ENCODE data around the gene LMLN.
"Not testable (repeated sequence)": the region's sequence is repeated elsewhere in the genome, so short reads cannot be mapped to it uniquely, and the experiment has no call there.

The LMLN gene

DNA sequence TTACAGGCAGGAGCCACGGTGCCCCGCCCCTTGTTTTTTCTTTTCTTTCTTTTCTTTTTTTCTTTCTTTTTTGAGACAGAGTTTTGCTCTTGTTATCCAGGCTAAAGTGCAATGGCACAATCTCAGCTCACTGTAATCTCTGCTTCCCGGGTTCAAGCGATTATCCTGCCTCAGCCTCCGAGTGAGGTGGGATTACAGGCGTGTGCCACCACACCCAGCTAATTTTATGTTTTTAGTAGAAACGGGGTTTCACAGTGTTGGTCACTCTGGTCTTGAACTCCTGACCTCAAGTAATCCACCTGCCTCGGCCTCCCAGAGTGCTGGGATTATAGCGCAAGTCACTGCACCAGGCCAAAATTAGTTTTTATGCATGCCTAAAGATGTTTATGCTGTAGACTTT is 7.6 kb upstream of the LMLN start:
- TF ChIP-seq, protein P1, sequence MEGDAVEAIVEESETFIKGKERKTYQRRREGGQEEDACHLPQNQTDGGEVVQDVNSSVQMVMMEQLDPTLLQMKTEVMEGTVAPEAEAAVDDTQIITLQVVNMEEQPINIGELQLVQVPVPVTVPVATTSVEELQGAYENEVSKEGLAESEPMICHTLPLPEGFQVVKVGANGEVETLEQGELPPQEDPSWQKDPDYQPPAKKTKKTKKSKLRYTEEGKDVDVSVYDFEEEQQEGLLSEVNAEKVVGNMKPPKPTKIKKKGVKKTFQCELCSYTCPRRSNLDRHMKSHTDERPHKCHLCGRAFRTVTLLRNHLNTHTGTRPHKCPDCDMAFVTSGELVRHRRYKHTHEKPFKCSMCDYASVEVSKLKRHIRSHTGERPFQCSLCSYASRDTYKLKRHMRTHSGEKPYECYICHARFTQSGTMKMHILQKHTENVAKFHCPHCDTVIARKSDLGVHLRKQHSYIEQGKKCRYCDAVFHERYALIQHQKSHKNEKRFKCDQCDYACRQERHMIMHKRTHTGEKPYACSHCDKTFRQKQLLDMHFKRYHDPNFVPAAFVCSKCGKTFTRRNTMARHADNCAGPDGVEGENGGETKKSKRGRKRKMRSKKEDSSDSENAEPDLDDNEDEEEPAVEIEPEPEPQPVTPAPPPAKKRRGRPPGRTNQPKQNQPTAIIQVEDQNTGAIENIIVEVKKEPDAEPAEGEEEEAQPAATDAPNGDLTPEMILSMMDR (IDR thresholded peaks at IDR 0.05; ENCODE audit: low read depth, low read length, missing control alignments), result no peak
- no peak overlapping the region for H3K4me3 ChIP-seq (ENCODE audit: low read depth, low read length)
- DNase-seq (ENCODE audit: low read depth), result no peak

DNA sequence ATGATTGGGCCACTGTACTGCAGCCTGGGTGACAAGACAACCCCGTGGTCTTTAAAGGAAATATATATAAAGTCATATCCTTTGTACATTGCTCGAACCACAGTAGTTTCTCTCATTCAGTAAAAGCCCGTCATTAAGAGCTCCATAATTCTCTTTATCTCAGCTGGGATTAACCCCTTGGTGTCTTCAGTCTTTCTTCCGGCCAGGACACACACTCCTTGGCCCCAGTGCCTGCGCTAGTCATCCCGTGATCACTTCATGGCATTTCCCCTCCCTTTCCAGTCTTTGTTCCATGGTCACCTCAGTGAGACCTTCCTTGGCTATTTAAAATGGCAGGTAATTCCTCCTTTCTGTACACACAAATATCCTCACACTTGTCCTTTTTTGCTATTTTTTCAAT is 6.7 kb upstream of the LMLN start:
- H3K4me3 ChIP-seq (ENCODE audit: low read depth, low read length), result no peak overlapping the region
- no peak for DNase-seq (ENCODE audit: low read depth)
- TF ChIP-seq, protein P1 (IDR thresholded peaks at IDR 0.05; ENCODE audit: low read depth, low read length, missing control alignments), result no peak

DNA sequence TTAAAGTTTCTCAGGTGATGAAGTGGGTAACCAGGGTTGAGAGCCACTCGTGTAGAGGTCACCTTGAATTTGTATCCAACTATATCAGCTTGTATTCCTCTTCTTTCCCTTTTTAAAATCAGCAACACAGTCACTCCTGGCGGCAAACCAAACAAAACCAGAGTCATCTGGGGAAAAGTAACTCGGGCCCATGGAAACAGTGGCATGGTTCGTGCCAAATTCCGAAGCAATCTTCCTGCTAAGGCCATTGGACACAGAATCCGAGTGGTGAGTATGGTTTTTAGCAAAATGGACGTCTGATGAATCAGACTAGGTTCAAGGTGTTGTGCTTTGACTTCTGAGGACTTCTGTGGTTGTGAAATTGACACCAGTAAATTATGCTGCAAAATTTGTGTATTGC is 6.1 kb upstream of the LMLN start:
- no peak for DNase-seq (ENCODE audit: low read depth)
- TF ChIP-seq, protein P1 (IDR thresholded peaks at IDR 0.05; ENCODE audit: low read depth, low read length, missing control alignments), result no peak
- H3K4me3 ChIP-seq (ENCODE audit: low read depth, low read length), result no peak overlapping the region

DNA sequence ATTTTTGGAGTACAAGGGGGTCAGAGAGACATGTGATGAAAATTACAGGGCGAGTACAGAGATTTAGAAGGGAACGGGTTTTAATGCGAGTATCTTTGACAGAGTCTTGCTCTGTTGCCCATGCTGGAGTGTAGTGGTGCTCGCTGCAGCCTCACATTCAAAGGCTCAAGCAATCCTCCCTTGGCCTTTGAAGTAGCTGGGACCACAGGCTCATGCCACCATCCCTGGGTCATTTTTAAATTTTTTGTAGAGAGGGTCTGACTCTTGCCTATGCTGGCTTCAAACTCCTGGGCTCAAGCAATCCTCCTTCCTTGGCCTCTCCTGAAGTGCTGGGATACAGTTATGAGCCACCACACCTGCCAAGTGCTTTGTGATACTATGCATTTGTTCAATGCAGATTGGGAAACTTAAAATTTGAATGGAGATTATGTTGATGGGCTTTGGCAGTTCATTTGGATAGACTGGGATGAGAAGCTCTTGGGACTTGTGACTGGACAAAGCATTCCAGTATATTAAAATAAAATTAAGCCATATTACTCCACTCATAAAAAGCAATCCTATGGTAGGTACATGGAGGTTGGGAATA is 4.0 kb upstream of the LMLN start:
- TF ChIP-seq, protein P1 (IDR thresholded peaks at IDR 0.05; ENCODE audit: low read depth, low read length, missing control alignments), result no peak
- DNase-seq (ENCODE audit: low read depth), result no peak
- H3K4me3 ChIP-seq (ENCODE audit: low read depth, low read length), result no peak overlapping the region

DNA sequence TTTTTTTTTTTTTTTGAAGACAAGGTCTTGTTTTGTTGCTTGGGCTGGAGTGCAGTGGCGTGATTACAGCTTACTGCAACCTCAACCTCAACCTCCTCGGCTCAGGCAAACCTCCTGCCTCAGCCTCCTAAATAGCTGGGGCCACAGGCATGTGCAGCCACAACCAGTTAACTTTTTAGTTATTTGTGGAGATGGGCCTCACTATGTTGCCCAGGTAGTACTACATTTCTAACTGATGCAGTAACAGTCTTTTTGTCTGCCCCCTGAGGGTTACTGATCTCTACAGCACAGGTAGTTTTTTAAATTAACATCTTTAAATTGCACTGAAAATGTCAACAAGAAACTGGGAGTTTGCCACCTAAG is 3.4 kb upstream of the LMLN start:
- H3K4me3 ChIP-seq (ENCODE audit: low read depth, low read length), result no peak overlapping the region
- TF ChIP-seq, protein P1 (IDR thresholded peaks at IDR 0.05; ENCODE audit: low read depth, low read length, missing control alignments), result no peak
- DNase-seq (ENCODE audit: low read depth), result no peak

DNA sequence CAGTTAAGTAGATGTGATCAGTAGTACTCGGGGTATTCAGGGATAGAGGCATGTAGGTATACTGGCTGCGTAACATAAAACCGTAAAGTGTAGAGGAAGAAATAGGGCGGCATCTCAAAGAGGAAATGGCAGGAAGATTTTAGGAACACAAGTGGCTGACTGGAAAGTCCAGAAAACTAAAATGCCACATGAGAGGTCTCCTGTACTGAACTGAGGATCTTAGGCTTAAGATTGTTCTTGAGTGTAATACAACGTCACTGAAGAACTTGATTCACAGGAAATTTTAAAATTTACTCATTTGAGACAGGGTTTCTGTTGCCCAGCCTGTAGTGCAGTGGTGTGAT is 2.3 kb upstream of the LMLN start:
- no peak overlapping the region for H3K4me3 ChIP-seq (ENCODE audit: low read depth, low read length)
- TF ChIP-seq, protein P1 (IDR thresholded peaks at IDR 0.05; ENCODE audit: low read depth, low read length, missing control alignments), result no peak
- no peak for DNase-seq (ENCODE audit: low read depth)

DNA sequence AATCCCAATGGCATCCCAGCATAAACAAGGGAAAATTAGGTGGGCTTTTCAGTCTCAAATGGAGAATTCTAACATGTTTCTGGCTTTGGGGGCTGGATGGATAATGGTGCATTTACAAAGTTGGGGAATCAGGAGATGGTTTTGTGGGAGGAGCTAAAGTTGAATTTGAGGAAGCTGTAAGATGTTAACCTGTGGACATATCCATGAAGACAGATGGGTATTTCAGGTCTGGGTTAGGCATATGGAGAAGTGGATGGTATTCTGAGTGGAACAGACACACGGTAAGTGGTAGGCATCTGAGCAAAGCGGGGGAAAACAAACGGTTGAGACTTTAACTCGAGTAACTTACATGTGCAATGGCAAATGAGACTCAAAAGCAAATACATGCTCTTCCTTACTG is 1.7 kb upstream of the LMLN start:
- TF ChIP-seq, protein P1 (IDR thresholded peaks at IDR 0.05; ENCODE audit: low read depth, low read length, missing control alignments), result no peak
- DNase-seq (ENCODE audit: low read depth), result no peak
- no peak overlapping the region for H3K4me3 ChIP-seq (ENCODE audit: low read depth, low read length)

DNA sequence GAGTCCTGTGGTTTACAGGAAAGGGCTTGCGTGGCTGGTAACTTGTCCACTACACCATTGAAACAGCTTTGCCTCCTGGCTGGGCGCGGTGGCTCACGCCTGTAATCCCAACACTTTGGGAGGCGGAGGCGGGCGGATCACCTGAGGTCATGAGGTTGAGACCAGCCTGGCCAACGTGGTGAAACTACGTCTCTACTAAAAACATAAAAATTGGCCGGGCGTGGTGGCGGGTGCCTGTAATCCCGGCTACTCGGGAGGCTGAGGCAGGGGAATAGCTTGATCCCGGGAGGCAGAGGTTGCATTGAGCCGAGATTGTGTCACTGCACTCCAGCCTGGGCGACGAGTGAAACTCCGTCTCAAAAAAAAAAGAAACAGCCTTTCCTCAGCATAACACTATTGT is 1.2 kb upstream of the LMLN start:
- H3K4me3 ChIP-seq (ENCODE audit: low read depth, low read length); DNase-seq (ENCODE audit: low read depth): not testable (repeated sequence)

Data from GM12864 (cell line).